ENCODE data around the gene NEU4. TPM values are rescaled to one million over a fixed set of nuclear protein-coding genes. Genes with fewer than 3 reads are reported as not detected.

The NEU4 gene
- total RNA-seq, 2 experiments from 2014 or later, result 0.37 TPM; not detected in 1

GRCh38 chr2:241852981-241853631 is 44.1 kb downstream of the NEU4 start:
- no peak overlapping the region for H3K27ac Mint-ChIP-seq
- DNase-seq, result no peak
- no peaks in the 10 kb centered on the region for H3K27me3 Mint-ChIP-seq
- peaks cover 3% of the 10 kb centered on the region for H3K4me1 Mint-ChIP-seq
- no peak overlapping the region for H3K4me3 Mint-ChIP-seq
- CTCF ChIA-PET, result no interaction called here
- no peaks in the 10 kb centered on the region for H3K36me3 Mint-ChIP-seq (ENCODE audit: low read depth)
- no peaks in the 10 kb centered on the region for H3K9me3 Mint-ChIP-seq
- POLR2A ChIA-PET, result no interaction called here

GRCh38 chr2:241853651-241854341 is 44.8 kb downstream of the NEU4 start:
- H3K9me3 Mint-ChIP-seq, result no peaks in the 10 kb centered on the region
- H3K4me3 Mint-ChIP-seq, result no peak overlapping the region
- no peaks in the 10 kb centered on the region for H3K36me3 Mint-ChIP-seq (ENCODE audit: low read depth)
- no peak overlapping the region for H3K27ac Mint-ChIP-seq
- ChIA-PET CTCF (no interaction called here), POLR2A (no interaction called here)
- H3K27me3 Mint-ChIP-seq, result no peaks in the 10 kb centered on the region
- no peak for DNase-seq
- peaks cover 7% of the 10 kb centered on the region for H3K4me1 Mint-ChIP-seq

DNA sequence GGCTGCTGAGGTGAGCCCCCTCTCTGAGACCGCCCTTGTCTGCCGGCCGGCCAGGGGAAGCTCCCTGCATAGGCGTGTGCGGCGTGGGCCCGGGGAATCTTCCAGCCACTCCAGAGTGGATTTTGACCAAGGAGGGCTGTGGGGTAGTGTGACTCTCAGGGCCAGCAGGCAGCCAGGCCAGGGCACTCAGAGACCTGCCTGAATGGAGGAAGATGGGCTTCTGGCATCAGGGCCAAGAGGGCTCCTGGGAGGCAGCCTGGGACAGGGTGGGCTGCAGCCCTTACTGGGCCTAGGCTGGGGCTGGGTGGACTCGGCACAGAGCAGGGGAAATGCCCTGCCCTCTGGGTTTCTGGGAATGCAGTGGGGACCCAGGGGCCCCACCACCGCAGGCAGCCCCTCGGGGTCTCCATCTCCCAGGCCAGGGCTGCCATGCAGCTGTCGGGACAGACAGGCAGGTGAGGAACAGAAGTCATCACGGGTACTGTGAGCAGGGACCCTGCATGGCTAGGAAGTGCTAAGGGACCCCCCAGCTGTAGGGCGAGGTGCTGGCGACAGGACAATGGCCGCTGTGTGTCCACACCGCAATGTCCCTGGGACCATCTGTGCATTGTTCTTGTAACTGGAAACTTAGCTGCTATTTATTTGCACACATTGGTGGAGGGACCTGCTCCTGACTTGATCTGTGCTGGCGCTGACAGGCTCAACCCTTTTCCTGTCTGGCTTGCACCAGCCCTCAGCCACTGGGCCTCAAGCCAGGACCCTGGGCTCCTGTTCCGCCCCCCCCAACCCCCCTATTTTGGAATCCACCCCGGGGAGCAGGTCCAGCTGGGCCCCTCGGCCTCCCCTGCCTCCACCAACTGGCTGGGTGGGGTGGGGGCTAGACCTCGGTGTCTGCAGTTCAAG is 45.6 kb downstream of the NEU4 start:
- POLR2A ChIA-PET, result no interaction called here
- H3K4me1 Mint-ChIP-seq, result peaks cover 9% of the 10 kb centered on the region
- no peaks in the 10 kb centered on the region for H3K27me3 Mint-ChIP-seq
- CTCF ChIA-PET, result no interaction called here
- no peaks in the 10 kb centered on the region for H3K36me3 Mint-ChIP-seq (ENCODE audit: low read depth)
- no peak overlapping the region for H3K4me3 Mint-ChIP-seq
- no peaks in the 10 kb centered on the region for H3K9me3 Mint-ChIP-seq
- H3K27ac Mint-ChIP-seq, result no peak overlapping the region
- no peak for DNase-seq

DNA sequence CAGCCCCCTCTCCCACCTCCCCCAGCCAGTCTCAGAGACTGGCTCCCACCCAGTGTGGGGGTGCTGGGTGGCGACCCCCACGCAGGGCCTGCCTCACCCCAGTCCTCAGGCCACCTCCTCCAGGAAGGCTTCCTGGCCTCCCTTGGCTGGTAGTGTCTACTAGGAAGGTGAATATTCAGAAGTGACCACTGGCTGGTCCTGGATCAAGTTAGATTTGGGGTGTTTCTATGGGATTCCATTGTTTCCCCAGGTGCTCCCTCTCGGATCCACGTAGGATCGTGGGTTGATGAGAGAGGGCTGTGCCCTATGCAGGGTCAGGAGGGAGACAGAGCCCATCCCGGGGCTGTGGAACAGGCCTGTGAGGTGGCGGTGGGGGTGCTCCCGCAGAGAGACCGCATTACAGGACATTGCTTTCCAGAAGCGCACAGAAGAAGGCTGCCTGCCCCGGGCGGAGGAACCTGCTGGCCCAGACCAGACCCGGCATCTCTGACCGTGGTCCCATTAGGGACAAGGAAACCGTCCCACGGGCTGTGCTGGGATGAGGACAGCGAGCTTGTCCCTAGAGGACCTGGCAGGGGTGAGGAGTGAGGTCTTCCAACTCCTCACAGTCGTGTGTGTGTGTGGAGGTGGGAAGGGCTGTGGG is 46.4 kb downstream of the NEU4 start:
- H3K4me1 Mint-ChIP-seq, result peaks cover 16% of the 10 kb centered on the region
- H3K4me3 Mint-ChIP-seq, result no peak overlapping the region
- ChIA-PET POLR2A (no interaction called here), CTCF (no interaction called here)
- H3K27me3 Mint-ChIP-seq, result no peaks in the 10 kb centered on the region
- no peak for DNase-seq
- H3K27ac Mint-ChIP-seq, result no peak overlapping the region
- no peaks in the 10 kb centered on the region for H3K36me3 Mint-ChIP-seq (ENCODE audit: low read depth)
- no peaks in the 10 kb centered on the region for H3K9me3 Mint-ChIP-seq

DNA sequence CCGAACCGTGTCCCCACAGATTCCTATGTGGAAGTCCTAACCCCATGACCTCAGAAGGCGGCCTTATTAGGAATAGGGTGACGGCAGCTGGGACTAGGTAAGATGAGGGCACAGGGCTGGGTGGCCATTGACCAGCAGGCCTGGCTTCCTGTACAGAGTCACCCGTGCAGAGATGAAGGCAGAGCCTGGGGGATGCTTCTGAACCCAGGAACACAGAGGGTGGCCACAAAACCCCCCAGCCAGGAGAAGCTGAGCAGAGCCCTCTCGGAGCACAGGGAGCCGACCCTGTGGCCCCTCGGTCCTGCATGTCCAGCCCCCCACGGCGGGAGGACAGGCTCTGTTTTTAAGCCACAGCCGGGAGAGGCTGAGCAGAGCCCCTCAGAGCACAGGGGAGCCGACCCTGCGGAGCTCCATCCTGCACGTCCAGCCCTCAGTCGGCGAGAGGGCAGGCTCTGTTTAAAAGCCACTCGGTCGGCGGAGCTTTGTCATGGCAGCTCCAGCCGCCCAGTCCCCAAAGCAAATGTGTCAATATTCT is 47.0 kb downstream of the NEU4 start:
- no peak for DNase-seq
- ChIA-PET POLR2A (no interaction called here), CTCF (interaction anchor here (1.0 kb wide), 1 partner anchor 13 kb away, joined by 3 read pairs; no protein-coding TSS in a partner anchor)
- no peaks in the 10 kb centered on the region for H3K36me3 Mint-ChIP-seq (ENCODE audit: low read depth)
- H3K4me1 Mint-ChIP-seq, result peaks cover 20% of the 10 kb centered on the region
- H3K4me3 Mint-ChIP-seq, result no peak overlapping the region
- H3K27me3 Mint-ChIP-seq, result no peaks in the 10 kb centered on the region
- H3K9me3 Mint-ChIP-seq, result no peaks in the 10 kb centered on the region
- no peak overlapping the region for H3K27ac Mint-ChIP-seq

DNA sequence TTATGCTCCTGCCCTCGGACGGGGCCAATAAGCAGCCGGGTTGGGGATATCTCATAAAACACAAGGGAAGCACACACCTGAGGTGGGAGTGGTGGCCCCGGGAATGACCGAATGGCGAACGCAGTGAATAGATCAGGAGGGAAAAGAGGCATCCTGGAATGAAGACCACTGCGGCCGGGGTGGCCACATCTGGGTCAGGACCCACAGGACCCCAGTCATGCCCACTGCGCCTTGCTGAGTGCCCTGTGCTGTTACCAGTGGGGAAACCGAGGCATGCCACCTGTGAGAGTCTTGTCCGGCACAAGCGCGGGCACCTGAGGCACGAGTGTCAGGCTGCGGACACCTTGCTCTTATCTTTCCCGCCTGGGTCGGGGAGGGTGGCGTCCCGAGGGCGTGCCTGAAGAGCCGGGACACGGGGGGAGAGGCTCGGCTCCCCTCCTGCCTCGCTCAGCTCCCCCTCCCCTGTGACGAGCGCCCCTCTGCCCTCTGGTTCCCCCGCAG is 48.1 kb downstream of the NEU4 start:
- peak overlapping the region; percentile 54 for H3K27ac Mint-ChIP-seq
- H3K4me3 Mint-ChIP-seq, result peak overlapping the region; percentile 36
- no peak for DNase-seq
- peaks cover 30% of the 10 kb centered on the region for H3K4me1 Mint-ChIP-seq
- ChIA-PET CTCF (interaction anchor here (1.0 kb wide), 1 partner anchor 12 kb away, joined by 3 read pairs; no protein-coding TSS in a partner anchor), POLR2A (no interaction called here)
- no peaks in the 10 kb centered on the region for H3K9me3 Mint-ChIP-seq
- H3K27me3 Mint-ChIP-seq, result no peaks in the 10 kb centered on the region
- no peaks in the 10 kb centered on the region for H3K36me3 Mint-ChIP-seq (ENCODE audit: low read depth)

DNA sequence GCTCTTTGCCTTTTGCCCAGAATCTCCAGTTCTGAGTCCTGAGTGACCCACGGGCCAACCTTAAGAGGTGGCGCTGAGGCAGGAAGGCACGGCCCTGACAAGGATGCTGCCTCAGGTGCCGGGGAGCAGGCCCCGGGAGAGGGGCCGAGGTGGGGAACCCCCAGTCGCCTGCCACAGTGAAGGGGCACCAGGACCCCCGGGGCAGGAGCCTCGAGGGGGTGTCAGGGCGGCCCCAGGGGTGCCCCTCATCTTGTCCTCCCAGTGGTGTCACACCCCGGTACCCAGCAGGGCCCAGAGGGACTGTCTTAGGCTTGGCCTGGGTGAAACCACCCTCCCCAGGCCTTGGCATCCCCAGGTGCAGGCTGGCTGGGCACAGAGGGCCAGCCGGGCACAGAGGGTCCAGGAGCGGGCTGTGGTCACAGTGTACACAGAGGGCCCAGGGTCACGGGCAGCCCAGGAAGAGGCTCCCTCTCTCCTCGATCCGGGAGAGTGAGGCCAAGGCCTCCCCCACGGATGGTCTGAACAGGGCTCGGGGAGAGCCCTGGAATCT is 48.7 kb downstream of the NEU4 start:
- Mint-ChIP-seq H3K9me3 (no peaks in the 10 kb centered on the region), H3K27ac (peak overlapping the region; percentile 83), H3K27me3 (no peaks in the 10 kb centered on the region), H3K4me1 (peaks cover 30% of the 10 kb centered on the region), H3K36me3 (ENCODE audit: low read depth) (no peaks in the 10 kb centered on the region), H3K4me3 (peak overlapping the region; percentile 55)
- CTCF ChIA-PET, result no interaction called here
- POLR2A ChIA-PET, result no interaction called here
- no peak for DNase-seq

GRCh38 chr2:241858206-241859016 is 49.4 kb downstream of the NEU4 start, which contains the start of gene PDCD1:
Gene PDCD1, minus strand, starts transcription at chr2:241858894. Its CDS starts 56 bp downstream, at chr2:241858838.
- H3K4me1 Mint-ChIP-seq, result peaks cover 38% of the 10 kb centered on the region
- CTCF ChIA-PET, result interaction anchor here (1.6 to 1.7 kb wide), 2 partner anchors 10 to 23 kb away, joined by 5 to 6 read pairs; no protein-coding TSS in a partner anchor

GRCh38 chr2:241859017-241859435 is 50.0 kb downstream of the NEU4 start:
- Mint-ChIP-seq H3K9me3 (peaks cover under 1% of the 10 kb centered on the region), H3K4me3 (peak overlapping the region; percentile 62), H3K36me3 (ENCODE audit: low read depth) (peaks cover under 1% of the 10 kb centered on the region), H3K4me1 (peaks cover 44% of the 10 kb centered on the region), H3K27me3 (peaks cover under 1% of the 10 kb centered on the region), H3K27ac (no peak overlapping the region)
- no peak for DNase-seq
- CTCF ChIA-PET, result interaction anchor here (0.6 to 1.7 kb wide), 6 partner anchors 9 to 55 kb away, joined by 3 to 10 read pairs (median 5); no protein-coding TSS in a partner anchor
- POLR2A ChIA-PET, result no interaction called here

More at GRCh38 chr2:241858206-241859016, 49.4 kb downstream of the NEU4 start, which contains the start of gene PDCD1:
- Mint-ChIP-seq H3K36me3 (ENCODE audit: low read depth) (no peaks in the 10 kb centered on the region), H3K27me3 (no peaks in the 10 kb centered on the region), H3K4me3 (peak within 1 kb of the TSS; percentile 62), H3K9me3 (no peaks in the 10 kb centered on the region), H3K27ac (peak within 1 kb of the TSS; percentile 90)
- POLR2A ChIA-PET, result no interaction called here
- peak; percentile 63 for DNase-seq

- Mint-ChIP-seq H3K9me3 (peaks cover 6% of the 10 kb centered on the region), H3K27ac (peak overlapping the region; percentile 90), H3K4me3 (peak overlapping the region; percentile 54), H3K36me3 (ENCODE audit: low read depth) (peaks cover 6% of the 10 kb centered on the region), H3K27me3 (peaks cover 6% of the 10 kb centered on the region), H3K4me1 (peaks cover 50% of the 10 kb centered on the region)
- ChIA-PET CTCF (interaction anchor here (0.6 to 1.7 kb wide), 8 partner anchors 9 to 128 kb away, joined by 3 to 10 read pairs (median 4); no protein-coding TSS in a partner anchor), POLR2A (interaction anchor here (0.5 kb wide), 1 partner anchor 153 kb away, joined by 4 read pairs; no protein-coding TSS in a partner anchor)
- peak; percentile 56 for DNase-seq
These were observed 50.6 kb downstream of the NEU4 start for GRCh38 chr2:241859436-241860183.
